ENCODE results near the gene PLEKHG5.

GRCh38 chr1:6530504-6531160 is 39.2 kb upstream of the PLEKHG5 start:
- TF ChIP-seq, protein P1, sequence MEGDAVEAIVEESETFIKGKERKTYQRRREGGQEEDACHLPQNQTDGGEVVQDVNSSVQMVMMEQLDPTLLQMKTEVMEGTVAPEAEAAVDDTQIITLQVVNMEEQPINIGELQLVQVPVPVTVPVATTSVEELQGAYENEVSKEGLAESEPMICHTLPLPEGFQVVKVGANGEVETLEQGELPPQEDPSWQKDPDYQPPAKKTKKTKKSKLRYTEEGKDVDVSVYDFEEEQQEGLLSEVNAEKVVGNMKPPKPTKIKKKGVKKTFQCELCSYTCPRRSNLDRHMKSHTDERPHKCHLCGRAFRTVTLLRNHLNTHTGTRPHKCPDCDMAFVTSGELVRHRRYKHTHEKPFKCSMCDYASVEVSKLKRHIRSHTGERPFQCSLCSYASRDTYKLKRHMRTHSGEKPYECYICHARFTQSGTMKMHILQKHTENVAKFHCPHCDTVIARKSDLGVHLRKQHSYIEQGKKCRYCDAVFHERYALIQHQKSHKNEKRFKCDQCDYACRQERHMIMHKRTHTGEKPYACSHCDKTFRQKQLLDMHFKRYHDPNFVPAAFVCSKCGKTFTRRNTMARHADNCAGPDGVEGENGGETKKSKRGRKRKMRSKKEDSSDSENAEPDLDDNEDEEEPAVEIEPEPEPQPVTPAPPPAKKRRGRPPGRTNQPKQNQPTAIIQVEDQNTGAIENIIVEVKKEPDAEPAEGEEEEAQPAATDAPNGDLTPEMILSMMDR (IDR thresholded peaks at IDR 0.05): no peak
- TF ChIP-seq EZH2 (IDR thresholded peaks at IDR 0.05; ENCODE audit: borderline replicate concordance, insufficient read depth, low read depth, low read length, poor library complexity, severe bottlenecking): no peak

All from B cell (primary cell).